ENCODE measurements around the gene THRB. TPM values are rescaled to one million over a fixed set of nuclear protein-coding genes. Genes with fewer than 3 reads are reported as not detected.
A peak's percentile ranks its signal among the peaks of the same experiment; 100 is the strongest.

THRB gene
- total and polyA plus RNA-seq, 2 donors (not counting 3 experiments of a cell fraction or from before 2014, with no cell fraction given) = 0.06 TPM; not detected in 1

GRCh38 chr3:24510030-24510648, 15.5 kb upstream of the THRB start:
- H3K27me3 ChIP-seq (ENCODE audit: control insufficient read depth in 2 of 2, insufficient read depth in 2 of 2, low read length in 2 of 2) = no peaks in the 10 kb centered on the region
- no peaks in the 10 kb centered on the region for H3K79me2 ChIP-seq (ENCODE audit: control insufficient read depth, insufficient read depth, low read length)
- ChIA-PET POLR2A (no interaction called here), CTCF (interaction anchor here (1.2 kb wide), 2 partner anchors 11 to 14 kb away, joined by 3 to 4 read pairs; no protein-coding TSS in a partner anchor)
- no peaks in the 10 kb centered on the region for H3K9me3 ChIP-seq (replicated peaks; ENCODE audit: control insufficient read depth, insufficient read depth, low read length)
- H3K4me2 ChIP-seq (ENCODE audit: insufficient read depth, low read length) = peak overlapping the region; percentile 46
- no peaks in the 10 kb centered on the region for H3K9me1 ChIP-seq (replicated peaks; ENCODE audit: control insufficient read depth, extremely low read depth, insufficient read depth, low read length)
- DNase-seq (ENCODE audit: low read depth, low spot score) = peak; percentile 43
- peak; percentile 30 for TF ChIP-seq FOS (IDR thresholded peaks at IDR 0.05; ENCODE audit: borderline replicate concordance, insufficient read depth, low read length)
- peak; percentile 76 for TF ChIP-seq GATA2 (IDR thresholded peaks at IDR 0.05; ENCODE audit: insufficient read depth, insufficient read length, low read depth, low read length)
- TF ChIP-seq JUN (IDR thresholded peaks at IDR 0.05; ENCODE audit: borderline replicate concordance, insufficient read depth, insufficient read length, low read depth) = no peak
- TF ChIP-seq POLR2A (IDR thresholded peaks at IDR 0.05; ENCODE audit: low read depth, low read length) = no peak
- TF ChIP-seq POLR2AphosphoS5 (IDR thresholded peaks at IDR 0.05; ENCODE audit: insufficient read depth, low read depth, low read length) = no peak
- TF ChIP-seq CTCF (IDR thresholded peaks at IDR 0.05; ENCODE audit: extremely low read depth in 1 of 2, insufficient read depth in 1 of 2, low read depth in 1 of 2, low read length in 2 of 2) = no peak
- TF ChIP-seq, protein P1, sequence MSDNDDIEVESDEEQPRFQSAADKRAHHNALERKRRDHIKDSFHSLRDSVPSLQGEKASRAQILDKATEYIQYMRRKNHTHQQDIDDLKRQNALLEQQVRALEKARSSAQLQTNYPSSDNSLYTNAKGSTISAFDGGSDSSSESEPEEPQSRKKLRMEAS (IDR thresholded peaks at IDR 0.05; ENCODE audit: insufficient read depth, insufficient read length) = no peak
- TF ChIP-seq MYC (IDR thresholded peaks at IDR 0.05; ENCODE audit: low read depth, low read length) = no peak
- TF ChIP-seq EZH2 (IDR thresholded peaks at IDR 0.05; ENCODE audit: borderline replicate concordance, low read depth, low read length, severe bottlenecking) = no peak
- peaks cover 8% of the 10 kb centered on the region for H3K4me1 ChIP-seq (ENCODE audit: control insufficient read depth, extremely low read depth, insufficient read depth, low read length)
- H4K20me1 ChIP-seq (replicated peaks; ENCODE audit: control insufficient read depth, extremely low read depth, insufficient read depth, low read length) = no peaks in the 10 kb centered on the region
- H2AFZ ChIP-seq (ENCODE audit: low read depth, low read length) = no peak overlapping the region
- FAIRE-seq = peak; percentile 31
- no peak overlapping the region for H3K27ac ChIP-seq (ENCODE audit: insufficient read depth, low read depth, low read length)
- intact Hi-C loops (cut with micrococcal nuclease) = no loop called here
- no TSS peak for BruUV-seq (replicated peaks)
- dilution Hi-C loops (cut with MboI; ENCODE audit: extremely low pct_ligation_motif_present, low sequenced_read_pairs) = no loop called here
- no peaks in the 10 kb centered on the region for H3K36me3 ChIP-seq (ENCODE audit: control insufficient read depth in 2 of 2, extremely low read depth in 1 of 2, insufficient read depth in 2 of 2, low read length in 2 of 2)
- no peak overlapping the region for H3K9ac ChIP-seq (replicated peaks; ENCODE audit: extremely low read depth, insufficient read depth, low read length)
- H3K4me3 ChIP-seq (replicated peaks in 1 of 3; ENCODE audit: insufficient read depth in 1 of 3, low read depth in 1 of 3, low read length in 3 of 3) = no peak overlapping the region

Measured in endothelial cell of umbilical vein (primary cell).